GM12878 (cell line): ENCODE data around the gene C17orf113. TPM values are rescaled to one million over a fixed set of nuclear protein-coding genes. Genes with fewer than 3 reads are reported as not detected.

Experiments used
- ATAC-seq: fragments of 200-7000 bp; cut with Tn5 transposase; 3 replicates; pipeline ENCODE4 v1.9.1; 2020; ENCODE audit warnings: mild to moderate bottlenecking, moderate library complexity
- BruUV-seq: library from RNA; stranded (reverse); fragments of 400-500 nt; replicated peaks from 2 replicates; lab custom pipeline; 2021; lab: Mats Ljungman, UMichigan
- CTCF ChIA-PET: fragments of 300-600 bp; sonication (Branson Sonifier 250); formaldehyde crosslinking; extraction: SDS; loops from one replicate; lab custom pipeline; 2021; ENCODE audit warnings: inconsistent platforms; lab: Yijun Ruan, JAX
- POLR2A ChIA-PET: fragments of 350-600 bp; formaldehyde crosslinking; extraction: SDS; loops from one replicate; lab custom pipeline; 2021; ENCODE audit warnings: inconsistent platforms; lab: Charles Lee
- RAD21 ChIA-PET: fragments of 300-600 bp; sonication (Branson Sonifier 250); formaldehyde crosslinking; loops from one replicate; lab custom pipeline; 2023; ENCODE audit warnings: antibody characterized with exemption; ENCODE audit not compliant: unreplicated experiment; lab: Charles Lee
- SMC1A ChIA-PET: fragments of 300-600 bp; sonication (Branson Sonifier 250); formaldehyde crosslinking; loops from one replicate; lab custom pipeline; 2023; ENCODE audit not compliant: unreplicated experiment, uncharacterized antibody; lab: Charles Lee
- DNase-seq: peaks from one replicate; pipeline ENCODE4 v3.0.0-alpha.2; 2011; ENCODE audit warnings: low read depth, low spot score
- FAIRE-seq: peaks from 3 replicates; lab custom pipeline; 2011; peaks lifted over from hg19 to GRCh38; lab: Jason Lieb, UNC
- H2AFZ ChIP-seq: 2 replicates; pipeline ENCODE4 v1.6.0; 2011; ENCODE audit warnings: low read depth, low read length, control low read depth; ENCODE audit not compliant: control insufficient read depth
- H3K27ac ChIP-seq: 2 replicates; pipeline ENCODE4 v1.5.1; 2011; ENCODE audit warnings: control low read depth; ENCODE audit not compliant: control insufficient read depth, insufficient read depth
- H3K27me3 ChIP-seq, 2 experiments: replicated peaks in 1 of 2; 2 replicates each; pipeline versions ENCODE4 v1.6.0 to v1.6.1; 2011; ENCODE audit warnings: low read length in 1 of 2; ENCODE audit not compliant: control insufficient read depth in 2 of 2, insufficient read depth in 2 of 2
- H3K36me3 ChIP-seq, 2 experiments: 2 replicates each; pipeline ENCODE4 v1.5.1; 2011; ENCODE audit warnings: low read length in 1 of 2; ENCODE audit not compliant: control insufficient read depth in 2 of 2, insufficient read depth in 2 of 2
- H3K4me1 ChIP-seq: 2 replicates; pipeline ENCODE4 v1.6.1; 2011; ENCODE audit warnings: mild to moderate bottlenecking, low read length, moderate library complexity, mixed read lengths; ENCODE audit not compliant: control insufficient read depth, insufficient read depth
- H3K4me2 ChIP-seq: 2 replicates; pipeline ENCODE4 v1.6.0; 2011; ENCODE audit warnings: control low read depth; ENCODE audit not compliant: control insufficient read depth, insufficient read depth
- H3K4me3 ChIP-seq: fragments of 200-600 bp; sonication (generic); 2 replicates; pipeline ENCODE4 v1.5.1; 2016
- H3K79me2 ChIP-seq: 2 replicates; pipeline ENCODE4 v1.6.0; 2011; ENCODE audit warnings: low read length; ENCODE audit not compliant: control insufficient read depth, insufficient read depth
- H3K9ac ChIP-seq: 2 replicates; pipeline ENCODE4 v1.8.0; 2011; ENCODE audit warnings: low read length, control low read depth, mixed read lengths; ENCODE audit not compliant: control insufficient read depth, insufficient read depth
- H3K9me3 ChIP-seq: replicated peaks from 3 replicates; pipeline ENCODE4 v1.5.1; 2011; ENCODE audit warnings: mild to moderate bottlenecking, low read length; ENCODE audit not compliant: control insufficient read depth, insufficient read depth
- H4K20me1 ChIP-seq: 2 replicates; pipeline ENCODE4 v1.6.0; 2011; ENCODE audit not compliant: control insufficient read depth, insufficient read depth
- CBFB ChIP-seq: IDR thresholded peaks from 2 replicates; pipeline ENCODE4 v1.6.1; 2016; ENCODE audit warnings: antibody characterized with exemption, low read depth
- JUND ChIP-seq: IDR thresholded peaks from 2 replicates; pipeline ENCODE4 v1.6.1; 2012; ENCODE audit warnings: low read depth, mild to moderate bottlenecking, low read length, improper control_type of control experiment, moderate library complexity
- NBN ChIP-seq: fragments of 450-650 bp; IDR thresholded peaks from 2 replicates; pipeline ENCODE4 v1.6.1; 2016
- ZSCAN29 ChIP-seq: fragments of 450-650 bp; IDR thresholded peaks from 2 replicates; pipeline ENCODE4 v1.6.1; 2017; ENCODE audit warnings: mild to moderate bottlenecking, moderate library complexity
- WGBS: methylation state at CpG from one replicate; pipeline ENCODE4 v1.1.6; 2016; ENCODE audit warnings: low lambda C conversion rate; ENCODE audit not compliant: insufficient replicate concordance, insufficient coverage; ENCODE audit errors: missing lambda C conversion rate; 5-methylcytosine and 5-hydroxymethylcytosine counted together
- in situ Hi-C: fragments of 300-500 bp; cut with MboI; formaldehyde crosslinking; loops from 9 replicates; pipeline ENCODE4 v1.14.3; 2018; ENCODE audit warnings: mixed read lengths
- intact Hi-C: fragments of 100-400 bp; cut with micrococcal nuclease; formaldehyde crosslinking; loops from one replicate; pipeline ENCODE4 v1.14.2; 2022; ENCODE audit not compliant: unreplicated experiment
- polyA plus RNA-seq, 11 experiments: library from polyadenylated mRNA; depleted of rRNA in 4 of 11; unstranded in 6 of 11; stranded (reverse) in 5 of 11; fragments of >200 nt; fragmentation: Nextera tagmentation in 4 of 11; fragmentation: Illumina TruSeq in 1 of 11; extraction: Ambion mirVana in 4 of 11; extraction: Trizol in 1 of 11; gene quantifications; 1 replicate in 1 of 11; 2 replicates in 10 of 11; pipeline versions ENCODE4 v1.2.1 to v1.2.3, GENCODE V29; 2011 to 2016; ENCODE audit warnings: inconsistent platforms in 2 of 11, missing spikeins in 2 of 11, low read depth in 1 of 11
- total RNA-seq, 4 experiments: library from RNA; depleted of rRNA in 3 of 4; stranded (reverse); fragments of >200 nt in 3 of 4; fragmentation: Illumina TruSeq in 1 of 4; extraction: Trizol in 1 of 4; gene quantifications; 2 replicates each; pipeline versions ENCODE4 v1.2.1 to v1.2.3, GENCODE V29; 2013 to 2021
- TF ChIP-seq, protein P1 (sequence below): fragments of 450-650 bp; IDR thresholded peaks from 2 replicates; pipeline ENCODE4 v1.6.1; 2017; ENCODE audit warnings: low read depth, mild to moderate bottlenecking, moderate library complexity

The C17orf113 gene
- total and polyA plus RNA-seq, 10 of the 15 experiments (the other 5 are each of a cell fraction or from before 2014, with no cell fraction given), result 0.03 to 0.17 (median 0.08) TPM; not detected in 3

DNA sequence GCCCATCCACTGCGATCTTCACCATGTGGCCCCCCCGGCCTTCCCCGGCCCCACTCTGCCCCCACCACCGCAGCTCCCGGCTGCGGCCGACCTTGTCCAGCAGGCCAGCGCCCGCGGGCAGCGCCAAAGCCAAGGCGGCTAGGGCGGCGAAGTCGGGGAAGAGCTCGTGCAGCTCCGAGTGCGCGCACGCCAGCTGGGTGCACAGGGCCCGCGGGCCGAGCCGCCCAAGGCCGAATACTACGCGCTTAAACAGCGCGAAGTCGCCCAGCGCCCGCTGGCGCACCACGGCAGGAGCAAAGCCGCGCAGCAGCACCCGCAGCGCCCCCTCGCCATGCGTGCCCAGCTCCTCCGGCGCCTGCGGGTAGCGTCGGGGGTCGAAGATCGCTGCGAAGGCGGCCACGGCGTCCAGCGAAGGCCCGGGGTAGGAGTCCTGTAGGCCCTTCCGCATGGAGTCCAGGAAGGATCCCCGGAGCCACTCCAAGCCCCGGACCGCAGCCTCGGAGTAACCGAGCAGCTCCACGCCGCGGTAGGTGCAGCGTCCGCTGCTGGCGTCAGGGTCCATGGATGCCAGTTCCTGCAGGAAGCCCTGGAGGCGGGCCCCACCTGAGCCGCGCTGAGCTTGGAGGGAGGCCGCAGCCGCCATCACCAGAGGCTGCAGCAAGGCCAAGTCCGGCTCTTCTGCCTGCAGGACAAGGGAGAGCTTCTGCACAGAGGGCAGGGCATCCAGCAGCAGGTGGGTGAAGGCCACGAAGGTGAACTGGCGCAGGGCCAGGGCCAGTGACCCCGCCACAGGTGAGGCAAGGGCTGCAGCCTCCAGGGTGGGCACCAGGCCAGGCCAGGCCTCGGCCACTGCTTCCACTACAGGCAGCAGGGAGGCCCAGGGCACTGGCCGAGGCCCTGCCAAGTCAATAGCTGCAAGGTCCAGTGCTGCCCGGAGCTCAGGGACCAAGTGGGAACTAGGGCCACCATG, 10.3 kb downstream of the C17orf113 start:
- Histone ChIP-seq H4K20me1 (no peaks in the 10 kb centered on the region), H3K4me3 (no peak overlapping the region), H3K4me2 (no peak overlapping the region), H3K27me3 (no peaks in the 10 kb centered on the region), H3K27ac (no peak overlapping the region), H3K9me3 (no peaks in the 10 kb centered on the region), H3K9ac (no peak overlapping the region), H3K36me3 (no peaks in the 10 kb centered on the region), H3K4me1 (peaks cover 8% of the 10 kb centered on the region; the same call in 1 of the 2 replicates), H2AFZ (no peak overlapping the region), H3K79me2 (no peaks in the 10 kb centered on the region)
- in situ Hi-C loops, result no loop called here
- no TSS peak for BruUV-seq
- POLR2A ChIA-PET, result interaction anchor here (0.5 to 0.6 kb wide), 3 partner anchors 32 to 617 kb away, joined by 3 to 4 read pairs (median 4); no protein-coding TSS in a partner anchor
- no peak for ATAC-seq
- no peak for TF ChIP-seq ZSCAN29
- TF ChIP-seq CBFB, result no peak
- TF ChIP-seq, protein P1, sequence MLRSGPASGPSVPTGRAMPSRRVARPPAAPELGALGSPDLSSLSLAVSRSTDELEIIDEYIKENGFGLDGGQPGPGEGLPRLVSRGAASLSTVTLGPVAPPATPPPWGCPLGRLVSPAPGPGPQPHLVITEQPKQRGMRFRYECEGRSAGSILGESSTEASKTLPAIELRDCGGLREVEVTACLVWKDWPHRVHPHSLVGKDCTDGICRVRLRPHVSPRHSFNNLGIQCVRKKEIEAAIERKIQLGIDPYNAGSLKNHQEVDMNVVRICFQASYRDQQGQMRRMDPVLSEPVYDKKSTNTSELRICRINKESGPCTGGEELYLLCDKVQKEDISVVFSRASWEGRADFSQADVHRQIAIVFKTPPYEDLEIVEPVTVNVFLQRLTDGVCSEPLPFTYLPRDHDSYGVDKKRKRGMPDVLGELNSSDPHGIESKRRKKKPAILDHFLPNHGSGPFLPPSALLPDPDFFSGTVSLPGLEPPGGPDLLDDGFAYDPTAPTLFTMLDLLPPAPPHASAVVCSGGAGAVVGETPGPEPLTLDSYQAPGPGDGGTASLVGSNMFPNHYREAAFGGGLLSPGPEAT, result no peak
- TF ChIP-seq NBN, result no peak
- no peak for TF ChIP-seq JUND
- RAD21 ChIA-PET, result interaction anchor here (1.4 kb wide), 1 partner anchor 110 kb away, joined by 4 read pairs; the partner anchor contains the start of gene ODAD4
- CTCF ChIA-PET, result interaction anchor here (1.0 to 2.4 kb wide), 3 partner anchors 15 to 74 kb away, joined by 3 to 9 read pairs (median 3); no protein-coding TSS in a partner anchor
- SMC1A ChIA-PET, result interaction anchor here (1.2 kb wide), 1 partner anchor 20 kb away, joined by 3 read pairs; the partner anchor contains the start of gene NKIRAS2
- no peak for DNase-seq
- no peak for FAIRE-seq
- intact Hi-C loops, result no loop called here
- WGBS, result 66% methylated on average over 52 of the region's 77 CpGs
